Neuronal stem cell (in vitro differentiated cells): ENCODE measurements around the gene PPAN.
A peak's percentile ranks its signal among the peaks of the same experiment; 100 is the strongest.

Experiments used
- DNase-seq: peaks from one replicate; pipeline ENCODE4 v3.0.0-alpha.2; 2013; ENCODE audit warnings: low spot score
- H2AFZ ChIP-seq: one replicate; pipeline ENCODE4 v1.6.1; 2013; ENCODE audit warnings: mild to moderate bottlenecking, low read length, inconsistent platforms
- H2AK5ac ChIP-seq: 2 replicates; pipeline ENCODE4 v1.6.1; 2013; ENCODE audit warnings: low read depth, mild to moderate bottlenecking, inconsistent platforms, low read length, moderate library complexity, mixed read lengths
- H2BK120ac ChIP-seq: 2 replicates; pipeline ENCODE4 v1.6.1; 2013; ENCODE audit warnings: low read depth, mild to moderate bottlenecking, inconsistent platforms, low read length, moderate library complexity, mixed read lengths
- H2BK12ac ChIP-seq: one replicate; pipeline ENCODE4 v1.6.1; 2013; ENCODE audit warnings: low read length, inconsistent platforms
- H2BK15ac ChIP-seq: 2 replicates; pipeline ENCODE4 v1.6.1; 2013; ENCODE audit warnings: mild to moderate bottlenecking, low read length, inconsistent platforms, mixed read lengths
- H2BK5ac ChIP-seq: one replicate; pipeline ENCODE4 v1.6.1; 2013; ENCODE audit warnings: inconsistent platforms, mild to moderate bottlenecking, low read length, moderate library complexity
- H3K14ac ChIP-seq: one replicate; pipeline ENCODE4 v1.6.1; 2013; ENCODE audit warnings: low read length, inconsistent platforms
- H3K18ac ChIP-seq: 2 replicates; pipeline ENCODE4 v1.6.1; 2013; ENCODE audit warnings: low read length, inconsistent platforms
- H3K23ac ChIP-seq: 2 replicates; pipeline ENCODE4 v1.6.1; 2013; ENCODE audit warnings: low read depth, mild to moderate bottlenecking, mixed read lengths, low read length, inconsistent platforms; ENCODE audit not compliant: poor library complexity
- H3K27ac ChIP-seq: replicated peaks from 3 replicates; pipeline ENCODE4 v1.5.1; 2013; ENCODE audit warnings: low read length, inconsistent platforms
- H3K27me3 ChIP-seq, 3 experiments: 2 replicates each; pipeline ENCODE4 v1.6.1; 2013; ENCODE audit warnings: low read length in 3 of 3, mild to moderate bottlenecking in 2 of 3, inconsistent platforms in 1 of 3, low read depth in 1 of 3, mixed read lengths in 1 of 3, moderate library complexity in 1 of 3; ENCODE audit not compliant: control insufficient read depth in 3 of 3, insufficient read depth in 3 of 3
- H3K36me3 ChIP-seq, 2 donors: replicated peaks in 1 of 2; 2 replicates each; pipeline ENCODE4 v1.6.1; 2013; ENCODE audit warnings: low read length in 2 of 2; ENCODE audit not compliant: control insufficient read depth in 2 of 2, insufficient read depth in 2 of 2
- H3K4ac ChIP-seq: 2 replicates; pipeline ENCODE4 v1.6.1; 2013; ENCODE audit warnings: inconsistent platforms, mild to moderate bottlenecking, low read length, moderate library complexity
- H3K4me1 ChIP-seq, 2 donors: 1 replicate in 1 of 2; 2 replicates in 1 of 2; pipeline ENCODE4 v1.6.1; 2013; ENCODE audit warnings: low read length in 2 of 2, low read depth in 1 of 2; ENCODE audit not compliant: control insufficient read depth in 2 of 2, insufficient read depth in 1 of 2
- H3K4me2 ChIP-seq: one replicate; pipeline ENCODE4 v1.6.1; 2013; ENCODE audit warnings: mild to moderate bottlenecking, low read length, inconsistent platforms; ENCODE audit not compliant: insufficient read depth, poor library complexity, severe bottlenecking
- H3K4me3 ChIP-seq, 2 donors: 2 replicates each; pipeline ENCODE4 v1.5.1; 2013; ENCODE audit warnings: low read length in 2 of 2, mild to moderate bottlenecking in 2 of 2, inconsistent platforms in 1 of 2, moderate library complexity in 1 of 2
- H3K79me1 ChIP-seq: one replicate; pipeline ENCODE4 v1.6.1; 2013; ENCODE audit warnings: low read depth, mild to moderate bottlenecking, inconsistent platforms, low read length, moderate library complexity
- H3K9ac ChIP-seq: one replicate; pipeline ENCODE4 v1.6.1; 2013; ENCODE audit warnings: mild to moderate bottlenecking, low read depth, low read length, inconsistent platforms; ENCODE audit not compliant: poor library complexity
- H3K9me3 ChIP-seq, 2 donors: replicated peaks in 1 of 2; 2 replicates each; pipeline versions ENCODE3 to v1.6.1; 2013; ENCODE audit warnings: low read length in 2 of 2, mild to moderate bottlenecking in 2 of 2, inconsistent platforms in 1 of 2, low read depth in 1 of 2, mixed read lengths in 1 of 2, moderate library complexity in 1 of 2; ENCODE audit not compliant: control insufficient read depth in 2 of 2, insufficient read depth in 1 of 2
- H4K8ac ChIP-seq: one replicate; pipeline ENCODE4 v1.6.1; 2013; ENCODE audit warnings: low read depth, mild to moderate bottlenecking, inconsistent platforms, low read length, moderate library complexity
- H4K91ac ChIP-seq: one replicate; pipeline ENCODE4 v1.6.1; 2013; ENCODE audit warnings: low read length, low read depth, mild to moderate bottlenecking, inconsistent platforms; ENCODE audit not compliant: poor library complexity
- WGBS, 2 donors: extraction: QIAGEN DNeasy Blood & Tissue Kit; methylation state at CpG; one replicate each; pipeline ENCODE4 v1.1.7; 2013; ENCODE audit warnings: missing lambda C conversion rate in 2 of 2, mixed read lengths in 1 of 2; ENCODE audit not compliant: insufficient read length in 2 of 2, insufficient replicate concordance in 1 of 2; ENCODE audit errors: extremely low coverage in 2 of 2; 5-methylcytosine and 5-hydroxymethylcytosine counted together

PPAN gene

GRCh38 chr19:10135551-10136334, 29.6 kb downstream of the PPAN start:
- Histone ChIP-seq H2AFZ (no peak overlapping the region), H3K36me3 (peaks cover 70 to 97% of the 10 kb centered on the region in 2 donors)
- WGBS, 2 donors, result no CpG with 5 or more reads among the region's 39 CpGs

DNA sequence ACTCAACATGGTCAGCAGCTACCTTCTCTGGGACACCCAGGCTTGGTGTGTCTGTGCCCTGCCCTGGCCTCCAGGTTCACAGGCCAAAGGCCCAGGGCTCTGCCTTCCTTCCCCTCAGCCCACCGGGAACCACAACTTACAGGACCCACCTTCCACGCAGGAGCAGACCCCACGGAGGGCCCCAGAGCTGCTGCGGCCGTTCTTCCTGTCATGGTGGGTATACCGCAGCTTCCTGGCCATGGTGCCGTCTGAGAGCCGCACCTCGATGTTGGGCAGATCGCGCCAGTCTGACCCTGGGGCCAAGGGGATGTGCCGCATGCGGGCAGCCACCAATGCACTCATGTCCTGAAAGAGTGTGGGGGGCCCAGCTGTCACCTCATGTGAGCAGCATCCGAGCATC, 30.8 kb downstream of the PPAN start:
- no peaks in the 10 kb centered on the region for H3K9me3 ChIP-seq

More at GRCh38 chr19:10135551-10136334, 29.6 kb downstream of the PPAN start:
- Histone ChIP-seq H3K4me2 (no peak overlapping the region), H2BK15ac (no peak overlapping the region), H3K23ac (no peak overlapping the region), H3K9ac (no peak overlapping the region), H3K27ac (no peak overlapping the region), H3K18ac (no peak overlapping the region), H3K4ac (no peak overlapping the region), H2AK5ac (no peak overlapping the region), H2BK5ac (no peak overlapping the region), H2BK12ac (no peak overlapping the region), H3K9me3 (no peaks in the 10 kb centered on the region), H3K4me3 (no peak overlapping the region), H3K27me3 (no peaks in the 10 kb centered on the region), H4K91ac (no peak overlapping the region), H4K8ac (no peak overlapping the region), H3K4me1 (no peaks in the 10 kb centered on the region), H3K14ac (no peak overlapping the region), H3K79me1 (peaks cover 12% of the 10 kb centered on the region), H2BK120ac (no peak overlapping the region)
- no peak for DNase-seq

DNA sequence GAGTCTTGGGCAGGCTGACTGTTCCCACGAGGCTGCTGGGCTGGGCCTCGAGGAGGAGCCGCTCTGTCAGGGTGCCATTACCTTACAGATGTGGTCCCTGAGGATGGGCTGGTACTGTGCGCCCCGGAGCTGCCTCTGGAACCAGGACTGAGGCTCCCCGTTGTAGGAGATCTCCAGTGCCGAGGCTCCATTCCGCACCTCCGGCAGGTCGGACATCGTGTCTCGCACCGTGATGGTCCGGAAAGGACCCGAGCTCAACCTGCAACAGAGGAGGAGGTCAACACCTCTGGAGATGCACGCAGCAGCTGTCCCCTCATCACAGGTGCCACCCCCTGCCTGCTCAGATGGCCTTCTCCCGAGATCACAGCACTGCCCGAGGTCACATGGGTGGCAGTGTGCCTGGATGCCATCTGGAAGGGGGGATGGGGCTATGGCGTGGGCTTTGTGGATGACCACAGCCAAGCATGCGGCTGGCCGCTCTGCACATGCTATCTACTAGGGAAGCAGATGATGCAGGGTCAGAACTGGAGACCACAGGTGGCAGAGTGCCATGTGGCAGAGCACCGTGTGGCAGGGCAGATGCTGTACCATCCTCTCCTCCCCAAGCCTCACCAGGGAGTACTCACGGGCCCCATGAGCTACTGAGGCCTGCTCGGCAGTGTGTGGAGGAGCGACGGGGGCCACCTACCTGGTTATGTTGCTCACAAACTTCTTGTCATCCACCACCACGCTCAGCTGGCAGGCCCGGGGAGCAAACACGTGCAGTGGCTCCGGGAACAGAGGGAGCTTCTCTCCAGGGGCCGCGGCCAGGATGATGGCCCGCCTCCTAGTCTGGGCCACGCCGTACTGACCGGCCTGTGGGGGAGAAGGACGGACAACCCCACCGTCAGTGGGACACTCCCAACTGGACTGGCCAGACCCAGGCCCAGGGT, 31.9 kb downstream of the PPAN start:
- Histone ChIP-seq H3K79me1 (peaks cover 12% of the 10 kb centered on the region), H4K8ac (no peak overlapping the region), H3K9me3 (no peaks in the 10 kb centered on the region), H2AFZ (no peak overlapping the region), H4K91ac (no peak overlapping the region), H2BK120ac (no peak overlapping the region), H3K23ac (no peak overlapping the region), H2BK15ac (no peak overlapping the region), H3K4ac (no peak overlapping the region), H3K36me3 (peaks cover 83 to 99% of the 10 kb centered on the region in 2 donors), H3K27ac (no peak overlapping the region), H3K9ac (peak overlapping the region; percentile 30), H3K27me3 (no peaks in the 10 kb centered on the region), H3K4me2 (no peak overlapping the region), H2AK5ac (no peak overlapping the region), H3K18ac (no peak overlapping the region), H2BK5ac (no peak overlapping the region), H3K14ac (no peak overlapping the region), H3K4me3 (peak overlapping the region in 1 of 2 donors; percentile 5), H2BK12ac (no peak overlapping the region), H3K4me1 (no peaks in the 10 kb centered on the region)
- DNase-seq, result no peak
- WGBS, 2 donors, result no CpG with 5 or more reads among the region's 38 CpGs

More for the DNA sequence above, 30.8 kb downstream of the PPAN start:
- H3K27me3 ChIP-seq, result no peaks in the 10 kb centered on the region
- no peak overlapping the region for H3K18ac ChIP-seq
- H2BK12ac ChIP-seq, result no peak overlapping the region
- H3K4me1 ChIP-seq, result no peaks in the 10 kb centered on the region
- no peak overlapping the region for H2BK120ac ChIP-seq
- peaks cover 78 to 98% of the 10 kb centered on the region in 2 donors for H3K36me3 ChIP-seq
- H4K8ac ChIP-seq, result no peak overlapping the region
- H3K23ac ChIP-seq, result peak overlapping the region; percentile 80
- no peak overlapping the region for H3K4me3 ChIP-seq
- WGBS, 2 donors, result no CpG with 5 or more reads among the region's 14 CpGs
- H4K91ac ChIP-seq, result no peak overlapping the region
- no peak overlapping the region for H3K4ac ChIP-seq
- no peak overlapping the region for H2BK5ac ChIP-seq
- no peak overlapping the region for H2BK15ac ChIP-seq
- DNase-seq, result no peak
- no peak overlapping the region for H3K9ac ChIP-seq
- no peak overlapping the region for H2AK5ac ChIP-seq
- no peak overlapping the region for H3K27ac ChIP-seq
- H3K79me1 ChIP-seq, result peaks cover 12% of the 10 kb centered on the region
- no peak overlapping the region for H3K4me2 ChIP-seq
- peak overlapping the region; percentile 56 for H3K14ac ChIP-seq
- H2AFZ ChIP-seq, result no peak overlapping the region
